SK-N-SH treated with all-trans-retinoic acid at 6 μM for 48 hours (cell line): ENCODE results near the gene CDK5R1.
A peak's percentile ranks its signal among the peaks of the same experiment; 100 is the strongest.

ENCODE experiments used
- ATAC-seq: fragments of 200-7000 bp; cut with Tn5 transposase; 3 replicates; pipeline ENCODE4 v1.9.1; 2020; ENCODE audit warnings: mild to moderate bottlenecking, moderate library complexity
- ARNTL ChIP-seq: fragments of 450-650 bp; formaldehyde crosslinking; IDR thresholded peaks from 2 replicates; pipeline ENCODE4 v1.5.0; 2020; ENCODE audit warnings: low read depth, mild to moderate bottlenecking, moderate library complexity, borderline replicate concordance
- BACH2 ChIP-seq: fragments of 250-450 bp; sonication (Bioruptor Pico); IDR thresholded peaks from 2 replicates; pipeline ENCODE4 v1.9.0; 2021; ENCODE audit warnings: mild to moderate bottlenecking, borderline replicate concordance
- CSDC2 ChIP-seq: fragments of 250-450 bp; sonication (Bioruptor Pico); IDR thresholded peaks from 2 replicates; pipeline ENCODE4 v1.5.0; 2020; ENCODE audit warnings: mild to moderate bottlenecking, moderate library complexity
- ESRRG ChIP-seq: fragments of 250-450 bp; sonication (Bioruptor Pico); IDR thresholded peaks from 2 replicates; pipeline ENCODE4 v1.6.1; 2021; ENCODE audit warnings: mild to moderate bottlenecking
- GLIS3 ChIP-seq: fragments of 250-450 bp; sonication (Bioruptor Pico); IDR thresholded peaks from 2 replicates; pipeline ENCODE4 v1.5.0; 2020; ENCODE audit warnings: mild to moderate bottlenecking, moderate library complexity
- ISL1 ChIP-seq: fragments of 250-450 bp; sonication (Bioruptor Pico); IDR thresholded peaks from 2 replicates; pipeline ENCODE4 v2.1.2; 2022; ENCODE audit warnings: mild to moderate bottlenecking, moderate library complexity
- PPARA ChIP-seq: fragments of 250-450 bp; sonication (Bioruptor Pico); IDR thresholded peaks from 2 replicates; pipeline ENCODE4 v1.5.0; 2020; ENCODE audit warnings: mild to moderate bottlenecking, borderline replicate concordance
- RARB ChIP-seq: fragments of 250-450 bp; sonication (Bioruptor Pico); IDR thresholded peaks from 2 replicates; pipeline ENCODE4 v1.8.0; 2021; ENCODE audit warnings: mild to moderate bottlenecking, moderate library complexity
- SNAI2 ChIP-seq: fragments of 250-450 bp; sonication (Bioruptor Pico); IDR thresholded peaks from 2 replicates; pipeline ENCODE4 v1.5.0; 2020; ENCODE audit warnings: mild to moderate bottlenecking, moderate library complexity
- TCF4 ChIP-seq: fragments of 250-450 bp; sonication (Bioruptor Pico); IDR thresholded peaks from 2 replicates; pipeline ENCODE4 v1.8.0; 2021; ENCODE audit warnings: mild to moderate bottlenecking, moderate library complexity, borderline replicate concordance
- TOX ChIP-seq: fragments of 250-450 bp; sonication (Bioruptor Pico); IDR thresholded peaks from 2 replicates; pipeline ENCODE4 v1.8.0; 2021; ENCODE audit warnings: mild to moderate bottlenecking, moderate library complexity, borderline replicate concordance
- ZFP3 ChIP-seq: fragments of 250-450 bp; sonication (Bioruptor Pico); IDR thresholded peaks from 2 replicates; pipeline ENCODE4 v1.5.0; 2020; ENCODE audit warnings: mild to moderate bottlenecking, moderate library complexity
- ZFP30 ChIP-seq: fragments of 450-650 bp; formaldehyde crosslinking; IDR thresholded peaks from 2 replicates; pipeline ENCODE4 v1.5.0; 2022; ENCODE audit warnings: mild to moderate bottlenecking, moderate library complexity
- ZNF565 ChIP-seq: fragments of 450-650 bp; formaldehyde crosslinking; conservative IDR thresholded peaks from 2 replicates; pipeline ENCODE4 v1.5.0; 2020; ENCODE audit warnings: low read depth, mild to moderate bottlenecking, moderate library complexity
- ZNF70 ChIP-seq: fragments of 450-650 bp; formaldehyde crosslinking; IDR thresholded peaks from 2 replicates; pipeline ENCODE4 v1.5.0; 2020; ENCODE audit warnings: mild to moderate bottlenecking, moderate library complexity
- ZNF8 ChIP-seq: fragments of 450-650 bp; formaldehyde crosslinking; IDR thresholded peaks from 2 replicates; pipeline ENCODE4 v1.5.0; 2020; ENCODE audit warnings: mild to moderate bottlenecking, moderate library complexity
- TF ChIP-seq, protein P1 (sequence below): fragments of 250-450 bp; sonication (Bioruptor Pico); IDR thresholded peaks from 2 replicates; pipeline ENCODE4 v1.5.1; 2021; ENCODE audit warnings: mild to moderate bottlenecking, moderate library complexity
- TF ChIP-seq, protein P2 (sequence below): fragments of 250-450 bp; sonication (Bioruptor Pico); IDR thresholded peaks from 2 replicates; pipeline ENCODE4 v1.8.0; 2021; ENCODE audit warnings: low read depth, mild to moderate bottlenecking, moderate library complexity, borderline replicate concordance
- TF ChIP-seq, protein P3 (sequence below): fragments of 250-450 bp; sonication (Bioruptor Pico); IDR thresholded peaks from 2 replicates; pipeline ENCODE4 v1.8.0; 2020; ENCODE audit warnings: mild to moderate bottlenecking, moderate library complexity, borderline replicate concordance

The CDK5R1 gene

DNA sequence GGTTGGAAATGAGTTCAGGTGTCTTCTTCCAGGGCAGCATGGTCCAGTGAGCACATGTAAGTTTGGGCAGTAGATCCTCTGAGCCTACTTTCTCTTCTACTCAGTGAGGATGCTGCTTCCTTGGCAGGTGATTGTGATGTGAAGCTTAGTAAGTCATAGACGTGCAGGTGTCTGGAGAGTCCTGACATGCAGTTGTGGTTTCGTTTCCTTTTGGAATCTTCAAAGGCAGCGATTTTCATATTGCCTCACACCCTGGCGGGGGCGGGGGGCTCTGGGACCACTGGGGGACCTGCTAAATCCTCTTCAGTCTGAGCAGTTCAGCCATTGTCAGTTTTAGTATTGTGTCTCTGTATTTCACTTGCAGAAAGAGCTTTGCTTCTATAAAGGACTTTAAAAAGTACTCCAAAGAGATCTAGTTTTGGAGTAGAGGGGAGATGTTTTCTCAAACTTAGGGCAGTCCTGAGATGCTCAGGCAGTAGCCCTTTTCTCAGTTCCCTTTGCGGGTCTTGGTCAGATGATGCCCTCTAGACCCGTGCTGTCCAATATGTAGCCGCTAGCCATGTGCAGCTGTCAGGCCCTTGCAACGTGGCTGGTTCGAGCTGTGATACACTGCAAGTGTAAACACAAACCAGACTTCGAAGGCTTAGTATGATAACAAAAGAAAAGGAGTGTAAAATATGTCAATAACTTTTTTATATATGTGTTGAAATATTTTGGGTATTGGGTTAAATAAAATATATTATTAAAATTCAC lies 4.0 kb upstream of the CDK5R1 start:
- no peak for ATAC-seq
- TF ChIP-seq ARNTL (CRISPR knock-in tag) (no peak), ZNF565 (CRISPR knock-in tag) (no peak), TCF4 (CRISPR knock-in tag) (no peak), ESRRG (no peak), ZNF8 (CRISPR knock-in tag) (no peak), SNAI2 (CRISPR knock-in tag) (no peak), TOX (CRISPR knock-in tag) (no peak), BACH2 (CRISPR knock-in tag) (no peak), ZFP3 (no peak), GLIS3 (CRISPR knock-in tag) (no peak), ISL1 (CRISPR knock-in tag) (no peak)
- TF ChIP-seq, protein P1, sequence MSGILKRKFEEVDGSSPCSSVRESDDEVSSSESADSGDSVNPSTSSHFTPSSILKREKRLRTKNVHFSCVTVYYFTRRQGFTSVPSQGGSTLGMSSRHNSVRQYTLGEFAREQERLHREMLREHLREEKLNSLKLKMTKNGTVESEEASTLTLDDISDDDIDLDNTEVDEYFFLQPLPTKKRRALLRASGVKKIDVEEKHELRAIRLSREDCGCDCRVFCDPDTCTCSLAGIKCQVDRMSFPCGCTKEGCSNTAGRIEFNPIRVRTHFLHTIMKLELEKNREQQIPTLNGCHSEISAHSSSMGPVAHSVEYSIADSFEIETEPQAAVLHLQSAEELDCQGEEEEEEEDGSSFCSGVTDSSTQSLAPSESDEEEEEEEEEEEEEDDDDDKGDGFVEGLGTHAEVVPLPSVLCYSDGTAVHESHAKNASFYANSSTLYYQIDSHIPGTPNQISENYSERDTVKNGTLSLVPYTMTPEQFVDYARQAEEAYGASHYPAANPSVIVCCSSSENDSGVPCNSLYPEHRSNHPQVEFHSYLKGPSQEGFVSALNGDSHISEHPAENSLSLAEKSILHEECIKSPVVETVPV (CRISPR knock-in tag) = no peak
- TF ChIP-seq, protein P2, sequence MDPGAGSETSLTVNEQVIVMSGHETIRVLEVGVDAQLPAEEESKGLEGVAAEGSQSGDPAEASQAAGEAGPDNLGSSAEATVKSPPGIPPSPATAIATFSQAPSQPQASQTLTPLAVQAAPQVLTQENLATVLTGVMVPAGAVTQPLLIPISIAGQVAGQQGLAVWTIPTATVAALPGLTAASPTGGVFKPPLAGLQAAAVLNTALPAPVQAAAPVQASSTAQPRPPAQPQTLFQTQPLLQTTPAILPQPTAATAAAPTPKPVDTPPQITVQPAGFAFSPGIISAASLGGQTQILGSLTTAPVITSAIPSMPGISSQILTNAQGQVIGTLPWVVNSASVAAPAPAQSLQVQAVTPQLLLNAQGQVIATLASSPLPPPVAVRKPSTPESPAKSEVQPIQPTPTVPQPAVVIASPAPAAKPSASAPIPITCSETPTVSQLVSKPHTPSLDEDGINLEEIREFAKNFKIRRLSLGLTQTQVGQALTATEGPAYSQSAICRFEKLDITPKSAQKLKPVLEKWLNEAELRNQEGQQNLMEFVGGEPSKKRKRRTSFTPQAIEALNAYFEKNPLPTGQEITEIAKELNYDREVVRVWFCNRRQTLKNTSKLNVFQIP = no peak
- TF ChIP-seq, protein P3, sequence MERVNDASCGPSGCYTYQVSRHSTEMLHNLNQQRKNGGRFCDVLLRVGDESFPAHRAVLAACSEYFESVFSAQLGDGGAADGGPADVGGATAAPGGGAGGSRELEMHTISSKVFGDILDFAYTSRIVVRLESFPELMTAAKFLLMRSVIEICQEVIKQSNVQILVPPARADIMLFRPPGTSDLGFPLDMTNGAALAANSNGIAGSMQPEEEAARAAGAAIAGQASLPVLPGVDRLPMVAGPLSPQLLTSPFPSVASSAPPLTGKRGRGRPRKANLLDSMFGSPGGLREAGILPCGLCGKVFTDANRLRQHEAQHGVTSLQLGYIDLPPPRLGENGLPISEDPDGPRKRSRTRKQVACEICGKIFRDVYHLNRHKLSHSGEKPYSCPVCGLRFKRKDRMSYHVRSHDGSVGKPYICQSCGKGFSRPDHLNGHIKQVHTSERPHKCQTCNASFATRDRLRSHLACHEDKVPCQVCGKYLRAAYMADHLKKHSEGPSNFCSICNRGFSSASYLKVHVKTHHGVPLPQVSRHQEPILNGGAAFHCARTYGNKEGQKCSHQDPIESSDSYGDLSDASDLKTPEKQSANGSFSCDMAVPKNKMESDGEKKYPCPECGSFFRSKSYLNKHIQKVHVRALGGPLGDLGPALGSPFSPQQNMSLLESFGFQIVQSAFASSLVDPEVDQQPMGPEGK (CRISPR knock-in tag) = no peak

DNA sequence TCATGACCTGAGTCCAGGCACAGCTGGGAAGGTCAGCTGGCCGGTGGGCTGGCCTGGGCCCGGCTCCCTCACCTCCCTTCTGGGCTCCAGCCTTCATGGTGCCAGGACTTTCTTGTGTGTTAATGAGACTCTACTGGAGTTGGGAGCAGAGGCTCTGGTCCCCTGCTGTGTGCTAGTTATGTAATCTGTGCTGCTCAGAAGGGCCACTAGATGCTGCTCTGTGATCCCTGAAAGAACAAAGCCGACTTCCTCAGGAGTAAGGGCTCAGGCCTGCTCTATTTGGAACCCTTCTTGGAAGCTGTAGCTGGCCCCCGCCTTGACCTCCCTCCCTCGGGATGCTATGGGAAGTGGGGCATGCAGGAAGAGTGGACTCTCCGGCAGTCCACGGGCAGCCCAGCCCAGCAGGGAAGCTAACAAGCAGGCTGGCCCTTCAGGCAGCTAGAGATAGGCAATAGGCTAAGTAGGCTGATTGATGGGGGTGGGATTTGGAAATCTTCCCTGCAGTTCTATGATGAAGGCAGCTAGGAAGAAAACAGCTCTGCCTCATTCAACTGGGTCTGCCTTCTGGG lies 3.3 kb upstream of the CDK5R1 start:
- ATAC-seq = peak; percentile 82
- no peak for TF ChIP-seq ZNF70 (CRISPR knock-in tag)
- TF ChIP-seq ESRRG = peak; percentile 30; the same call in 1 of the 2 replicates
- TF ChIP-seq, protein P3 (CRISPR knock-in tag) = no peak
- TF ChIP-seq, protein P1 (CRISPR knock-in tag) = 0 out of 2 replicates have a peak, but pooled peaks have one; percentile 15
- no peak for TF ChIP-seq SNAI2 (CRISPR knock-in tag)

DNA sequence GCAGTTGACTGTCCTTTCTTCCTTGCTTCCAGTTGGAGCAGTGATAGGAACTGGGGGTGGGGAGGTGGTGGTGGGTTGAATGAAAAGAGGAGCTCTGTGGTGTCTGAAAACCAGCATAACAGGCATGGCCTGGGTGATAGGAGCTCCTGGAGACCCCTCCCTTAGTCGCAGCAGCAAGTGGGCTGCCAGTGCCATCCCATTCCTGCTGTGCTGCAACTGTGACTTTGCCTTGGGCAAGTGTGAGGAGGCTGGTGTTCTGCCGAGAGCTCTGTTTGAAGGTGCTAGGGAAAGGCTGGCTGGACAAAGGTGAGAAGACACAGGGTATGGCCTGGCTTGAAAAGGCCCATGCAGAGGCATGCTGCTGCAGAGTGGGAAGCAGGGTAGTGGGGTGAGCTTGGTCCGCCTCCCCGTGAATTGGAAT lies 2.7 kb upstream of the CDK5R1 start:
- no peak for TF ChIP-seq BACH2 (CRISPR knock-in tag)
- TF ChIP-seq ISL1 (CRISPR knock-in tag) = no peak
- TF ChIP-seq, protein P3 (CRISPR knock-in tag) = no peak
- TF ChIP-seq ARNTL (CRISPR knock-in tag) = no peak
- no peak for TF ChIP-seq TOX (CRISPR knock-in tag)
- no peak for TF ChIP-seq PPARA
- TF ChIP-seq ZFP3 = no peak
- TF ChIP-seq, protein P2 = no peak
- TF ChIP-seq RARB (CRISPR knock-in tag) = no peak
- no peak for TF ChIP-seq ZNF565 (CRISPR knock-in tag)
- no peak for TF ChIP-seq SNAI2 (CRISPR knock-in tag)
- TF ChIP-seq CSDC2 (CRISPR knock-in tag) = no peak
- TF ChIP-seq ZNF8 (CRISPR knock-in tag) = no peak
- TF ChIP-seq ZFP30 = no peak
- TF ChIP-seq, protein P1 (CRISPR knock-in tag) = no peak
- TF ChIP-seq, all 23 proteins: peak for 0
- ATAC-seq = no peak
